Measurements from ENCODE around the gene KIF3C.

- no peak for TF ChIP-seq CTCF (conservative IDR thresholded peaks at IDR 0.05; ENCODE audit: low read depth, low read length)
- no peak for TF ChIP-seq USF2 (IDR thresholded peaks at IDR 0.05; ENCODE audit: low read depth, low read length)
These were observed 28.0 kb downstream of the KIF3C start for GRCh38 chr2:25954199-25954752.

Data from IMR-90 (cell line).